ENCODE results near the gene BTBD16.

The BTBD16 gene

GRCh38 chr10:122296363-122297120, 25.4 kb downstream of the BTBD16 start:
- no peak for DNase-seq

GRCh38 chr10:122297583-122297982, 26.5 kb downstream of the BTBD16 start:
- DNase-seq, result no peak

DNA sequence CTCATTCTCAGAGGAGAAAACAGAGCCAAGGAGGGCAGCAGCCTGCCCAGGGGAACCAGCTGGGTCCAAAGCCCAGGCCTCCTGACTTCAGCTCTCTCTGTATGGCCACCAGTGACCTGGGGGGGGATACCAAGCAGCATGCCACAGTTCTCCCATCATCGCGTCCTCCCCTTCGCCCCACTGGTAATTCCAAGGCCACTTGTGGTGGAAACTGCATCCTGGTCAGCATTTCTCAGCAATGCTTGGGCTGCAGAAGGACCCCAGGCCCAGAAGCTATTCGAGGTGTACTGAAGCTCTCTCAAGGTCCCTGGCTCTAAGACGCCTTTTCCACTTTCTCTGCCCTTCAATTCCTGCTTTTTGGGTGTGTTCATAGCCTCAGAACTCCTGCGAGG, 27.1 kb downstream of the BTBD16 start:
- no peak for DNase-seq

GRCh38 chr10:122298598-122299301, 27.7 kb downstream of the BTBD16 start:
- peak; percentile 74 for DNase-seq

GRCh38 chr10:122299423-122300075, 28.5 kb downstream of the BTBD16 start:
- no peak for DNase-seq

DNA sequence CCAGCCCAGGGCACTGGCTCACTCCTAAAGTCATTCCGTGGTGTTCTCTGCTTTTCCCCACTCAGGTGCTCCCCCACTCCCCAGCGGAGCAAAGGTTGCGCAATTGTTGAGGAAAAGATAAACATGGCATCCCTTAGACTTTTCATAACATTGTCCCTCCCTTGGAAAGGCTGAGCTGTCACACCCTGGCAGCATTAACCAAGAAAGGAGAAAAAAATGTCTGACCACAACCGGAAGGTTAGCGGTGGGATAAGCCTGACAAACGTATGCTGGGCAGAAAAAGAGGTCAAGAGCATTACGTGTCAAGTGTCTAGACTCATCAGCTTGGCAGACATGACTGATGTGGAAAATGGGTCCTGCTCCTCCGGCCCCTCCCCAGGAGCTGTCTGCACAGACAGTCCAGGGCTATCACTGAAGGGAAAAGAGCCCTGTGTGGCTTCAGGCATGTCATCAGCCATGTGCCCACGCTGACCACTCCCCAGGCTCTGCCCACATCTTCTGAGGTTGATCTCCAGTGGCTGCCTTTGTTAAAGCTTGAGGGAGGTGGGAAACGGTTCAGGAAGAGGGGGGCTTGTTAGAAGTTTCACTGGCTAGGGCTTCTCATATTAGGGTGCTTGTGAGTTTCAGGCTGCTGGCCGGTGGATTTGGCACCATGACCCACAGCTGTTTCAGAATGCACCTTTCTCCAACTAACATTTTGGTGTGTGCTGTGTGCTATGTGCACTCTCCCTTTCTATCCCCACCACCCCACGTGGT, 30.1 kb downstream of the BTBD16 start:
- peak; percentile 18 for DNase-seq

GRCh38 chr10:122301811-122302115, 30.7 kb downstream of the BTBD16 start:
- no peak for DNase-seq

GRCh38 chr10:122302315-122302714, 31.2 kb downstream of the BTBD16 start:
- DNase-seq, result no peak

GRCh38 chr10:122303271-122304053, 32.4 kb downstream of the BTBD16 start:
- DNase-seq, result no peak

- no peak for DNase-seq
These were observed 33.0 kb downstream of the BTBD16 start for GRCh38 chr10:122304054-122304579.

- no peak for DNase-seq
These were observed 35.2 kb downstream of the BTBD16 start for GRCh38 chr10:122306282-122306681.

- DNase-seq, result no peak
These were observed 35.6 kb downstream of the BTBD16 start for GRCh38 chr10:122306744-122307143.

DNA sequence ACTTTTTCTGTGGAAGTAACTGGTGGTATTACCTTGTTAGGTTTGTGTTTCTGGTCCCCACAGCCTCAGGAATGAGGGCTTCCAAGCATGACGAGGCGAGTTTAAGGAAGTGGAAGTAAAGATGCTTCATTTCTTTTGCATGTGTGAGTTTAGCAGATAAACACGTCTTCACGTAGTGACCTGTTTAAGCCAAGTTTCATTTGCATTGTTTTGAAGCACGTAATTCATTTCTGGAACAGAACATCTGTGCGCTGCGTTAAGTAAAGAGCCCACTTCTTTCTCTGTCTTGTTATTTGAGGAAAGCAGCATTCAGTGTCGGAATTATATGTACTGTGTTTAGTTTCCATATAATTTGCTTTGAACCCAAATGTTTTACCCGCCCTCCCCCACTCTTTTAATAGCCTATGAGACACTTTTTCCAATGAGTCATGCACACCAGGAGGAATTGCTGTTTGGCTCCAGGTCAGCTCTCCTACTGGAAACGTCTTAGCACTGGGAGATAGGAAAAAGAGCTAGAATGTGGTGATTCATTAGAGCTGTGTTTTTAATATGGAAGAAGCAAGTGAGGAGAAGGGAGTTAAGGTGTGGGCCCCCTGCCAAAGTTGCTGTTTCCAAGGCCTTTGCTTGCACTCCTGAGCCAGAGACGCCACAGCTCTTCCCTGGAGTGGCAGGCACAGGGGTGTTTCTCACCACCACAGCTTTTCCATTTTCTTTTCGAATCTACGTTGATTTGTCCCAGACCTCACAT, 36.7 kb downstream of the BTBD16 start:
- DNase-seq, result peak; percentile 92

DNA sequence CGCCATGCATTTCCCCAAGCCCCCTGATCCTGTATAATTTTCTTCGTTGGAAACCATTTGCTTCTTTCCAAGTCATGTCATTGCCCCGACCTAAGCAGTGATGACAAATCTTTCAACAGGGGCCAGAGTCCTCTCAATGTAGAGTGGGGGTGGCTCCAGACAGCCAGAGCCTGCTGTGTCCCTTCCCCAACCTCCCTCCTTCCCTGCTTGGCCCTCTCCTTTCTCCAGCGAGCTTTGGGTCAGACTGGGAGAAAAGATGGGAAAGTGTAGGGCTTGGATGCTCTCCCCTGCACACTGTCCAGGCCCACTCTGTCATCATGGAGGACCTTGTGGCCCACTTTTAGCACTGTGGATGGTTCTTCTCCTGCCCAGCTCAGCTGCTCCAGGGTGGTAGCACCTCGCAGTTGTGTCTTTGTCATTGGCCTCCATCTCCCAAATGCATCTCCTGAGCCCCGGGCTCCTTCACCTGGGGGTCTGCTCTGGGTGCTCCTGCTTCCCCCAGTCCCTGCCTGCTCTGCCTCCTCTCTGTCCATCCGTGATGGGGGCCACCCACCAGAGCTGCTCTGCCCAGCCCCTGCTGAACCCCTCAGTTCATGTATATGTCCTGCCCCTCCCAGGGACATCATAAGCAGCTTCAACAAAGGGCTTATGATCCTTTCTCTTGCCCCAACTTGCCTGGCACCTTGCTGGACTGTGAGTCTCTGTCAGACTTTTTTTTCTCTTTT, 37.5 kb downstream of the BTBD16 start:
- DNase-seq, result no peak

- no peak for DNase-seq
These were observed 39.4 kb downstream of the BTBD16 start for GRCh38 chr10:122310311-122311050.

DNA sequence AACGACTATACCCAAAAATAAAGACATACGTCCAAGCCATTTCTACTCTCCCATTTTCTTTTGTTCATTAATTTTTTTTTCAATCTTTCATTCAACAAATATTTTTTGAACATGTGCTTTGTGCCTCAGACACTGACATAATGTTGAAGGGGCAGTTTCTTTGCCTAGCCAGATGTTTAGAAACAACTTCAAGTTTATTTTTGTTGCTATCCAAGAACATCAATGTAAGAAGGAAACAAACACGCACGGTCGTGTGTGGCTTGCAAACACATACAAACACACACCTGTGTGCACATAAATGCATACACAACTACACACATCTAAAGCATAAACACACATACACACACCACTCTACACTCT, 39.9 kb downstream of the BTBD16 start:
- no peak for DNase-seq

DNA sequence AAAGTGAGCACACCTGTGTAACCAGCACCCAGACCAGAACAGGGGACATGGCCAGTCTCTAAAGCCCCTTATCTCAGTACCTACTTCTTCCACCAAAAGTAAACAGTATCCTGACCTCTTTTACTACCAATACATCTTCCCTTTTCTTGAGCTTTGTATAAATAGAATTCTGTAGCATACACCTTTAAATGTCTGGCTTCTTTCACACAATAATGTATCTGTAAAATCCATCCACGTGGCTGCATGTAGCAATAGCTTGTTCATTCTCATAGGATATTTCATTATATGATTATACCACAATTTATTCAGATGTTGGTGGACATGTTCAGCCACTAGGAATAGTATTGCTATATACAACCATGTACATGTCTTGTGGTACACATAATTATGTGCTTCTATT, 40.6 kb downstream of the BTBD16 start:
- DNase-seq, result no peak

DNA sequence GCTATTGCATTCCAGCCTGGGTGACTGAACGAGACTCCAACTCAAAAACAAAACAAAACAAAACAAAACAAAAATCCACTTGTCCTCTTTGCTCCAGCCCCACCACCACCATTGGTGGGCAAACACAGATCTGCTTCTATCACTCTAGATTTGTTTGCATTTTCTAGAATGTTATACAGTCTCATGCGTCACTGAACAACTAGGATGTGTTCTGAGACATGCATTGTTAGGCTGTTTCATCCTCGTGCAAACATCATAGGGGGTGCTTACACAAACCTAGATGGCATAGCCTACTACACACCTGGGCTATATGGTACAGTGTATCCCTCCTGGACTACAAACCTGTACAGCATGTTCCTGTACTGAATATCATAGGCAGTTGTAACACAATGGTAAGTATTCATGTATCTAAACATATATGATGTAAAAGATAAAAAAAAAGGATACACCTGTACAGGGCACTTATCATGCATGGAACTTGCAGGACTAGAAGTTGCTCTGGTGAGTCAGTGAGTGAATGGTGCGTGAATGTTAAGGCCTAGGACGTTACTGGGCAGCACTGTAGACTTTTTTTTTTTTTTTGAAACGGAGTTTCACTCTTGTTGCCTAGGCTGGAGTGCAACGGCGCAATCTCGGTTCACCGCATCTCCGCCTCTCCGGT, 45.3 kb downstream of the BTBD16 start:
- no peak for DNase-seq

GRCh38 chr10:122321960-122322359, 50.9 kb downstream of the BTBD16 start:
- DNase-seq, result no peak

GRCh38 chr10:122323189-122323588, 52.1 kb downstream of the BTBD16 start:
- no peak for DNase-seq

Data from EL (cell line).